ENCODE data around the gene RASGRF1. TPM values are rescaled to one million over a fixed set of nuclear protein-coding genes. Genes with fewer than 3 reads are reported as not detected.

RASGRF1 gene
- polyA plus RNA-seq, 1 donor from 2014 or later = 11.0 TPM

DNA sequence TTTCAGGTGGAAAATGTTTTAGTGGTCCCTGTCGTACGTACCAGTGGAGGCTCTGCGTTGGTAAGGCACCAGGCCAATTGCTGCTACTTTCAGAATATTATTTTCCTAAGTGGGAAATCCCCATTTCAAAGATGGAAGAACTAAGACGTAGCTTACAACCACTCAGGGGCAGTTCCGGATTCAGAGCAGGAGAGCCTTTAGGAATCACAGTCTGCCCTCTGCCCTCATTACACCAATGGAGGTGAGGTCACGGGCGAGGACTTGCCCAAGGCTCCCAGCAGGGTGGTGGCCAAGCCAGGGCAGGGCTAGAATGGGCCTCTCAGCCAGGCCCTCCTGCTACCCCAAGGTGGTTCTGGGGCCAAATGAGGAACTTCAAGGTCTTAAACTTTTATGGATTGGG lies 72.6 kb downstream of the RASGRF1 start:
- no peak overlapping the region for H3K27ac ChIP-seq (ENCODE audit: low read length)
- H3K36me3 ChIP-seq (ENCODE audit: insufficient read depth, low read length) = no peaks in the 10 kb centered on the region
- no peak overlapping the region for H3K4me3 ChIP-seq (ENCODE audit: low read length)
- no peaks in the 10 kb centered on the region for H3F3A ChIP-seq (ENCODE audit: insufficient read depth, low read length, poor library complexity, severe bottlenecking)
- H3K4me2 ChIP-seq (ENCODE audit: low read length) = no peak overlapping the region
- no peaks in the 10 kb centered on the region for H4K20me1 ChIP-seq (ENCODE audit: insufficient read depth)
- no peaks in the 10 kb centered on the region for H3K27me3 ChIP-seq (ENCODE audit: insufficient read depth, low read depth, low read length)
- H3K79me2 ChIP-seq (replicated peaks; ENCODE audit: insufficient read depth, low read length) = no peaks in the 10 kb centered on the region
- TF ChIP-seq TAF1 (IDR thresholded peaks at IDR 0.05; ENCODE audit: low read depth) = no peak
- TF ChIP-seq RAD21 (conservative IDR thresholded peaks at IDR 0.05) = no peak
- TF ChIP-seq, protein P1, sequence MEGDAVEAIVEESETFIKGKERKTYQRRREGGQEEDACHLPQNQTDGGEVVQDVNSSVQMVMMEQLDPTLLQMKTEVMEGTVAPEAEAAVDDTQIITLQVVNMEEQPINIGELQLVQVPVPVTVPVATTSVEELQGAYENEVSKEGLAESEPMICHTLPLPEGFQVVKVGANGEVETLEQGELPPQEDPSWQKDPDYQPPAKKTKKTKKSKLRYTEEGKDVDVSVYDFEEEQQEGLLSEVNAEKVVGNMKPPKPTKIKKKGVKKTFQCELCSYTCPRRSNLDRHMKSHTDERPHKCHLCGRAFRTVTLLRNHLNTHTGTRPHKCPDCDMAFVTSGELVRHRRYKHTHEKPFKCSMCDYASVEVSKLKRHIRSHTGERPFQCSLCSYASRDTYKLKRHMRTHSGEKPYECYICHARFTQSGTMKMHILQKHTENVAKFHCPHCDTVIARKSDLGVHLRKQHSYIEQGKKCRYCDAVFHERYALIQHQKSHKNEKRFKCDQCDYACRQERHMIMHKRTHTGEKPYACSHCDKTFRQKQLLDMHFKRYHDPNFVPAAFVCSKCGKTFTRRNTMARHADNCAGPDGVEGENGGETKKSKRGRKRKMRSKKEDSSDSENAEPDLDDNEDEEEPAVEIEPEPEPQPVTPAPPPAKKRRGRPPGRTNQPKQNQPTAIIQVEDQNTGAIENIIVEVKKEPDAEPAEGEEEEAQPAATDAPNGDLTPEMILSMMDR (IDR thresholded peaks at IDR 0.05; ENCODE audit: poor library complexity, severe bottlenecking) = no peak
- TF ChIP-seq MXI1 (conservative IDR thresholded peaks at IDR 0.05; ENCODE audit: poor library complexity, severe bottlenecking) = no peak
- TF ChIP-seq SMC3 (conservative IDR thresholded peaks at IDR 0.05; ENCODE audit: poor library complexity) = no peak
- TF ChIP-seq EZH2 (IDR thresholded peaks at IDR 0.05; ENCODE audit: borderline replicate concordance, insufficient read depth, low read length, poor library complexity, severe bottlenecking) = no peak
- H2AFZ ChIP-seq (ENCODE audit: low read depth, low read length) = no peak overlapping the region
- H3K9ac ChIP-seq (ENCODE audit: low read length) = no peak overlapping the region
- no peaks in the 10 kb centered on the region for H3K9me2 ChIP-seq (ENCODE audit: insufficient read depth, low read length)
- no peaks in the 10 kb centered on the region for H3K9me3 ChIP-seq (ENCODE audit: low read length)

DNA sequence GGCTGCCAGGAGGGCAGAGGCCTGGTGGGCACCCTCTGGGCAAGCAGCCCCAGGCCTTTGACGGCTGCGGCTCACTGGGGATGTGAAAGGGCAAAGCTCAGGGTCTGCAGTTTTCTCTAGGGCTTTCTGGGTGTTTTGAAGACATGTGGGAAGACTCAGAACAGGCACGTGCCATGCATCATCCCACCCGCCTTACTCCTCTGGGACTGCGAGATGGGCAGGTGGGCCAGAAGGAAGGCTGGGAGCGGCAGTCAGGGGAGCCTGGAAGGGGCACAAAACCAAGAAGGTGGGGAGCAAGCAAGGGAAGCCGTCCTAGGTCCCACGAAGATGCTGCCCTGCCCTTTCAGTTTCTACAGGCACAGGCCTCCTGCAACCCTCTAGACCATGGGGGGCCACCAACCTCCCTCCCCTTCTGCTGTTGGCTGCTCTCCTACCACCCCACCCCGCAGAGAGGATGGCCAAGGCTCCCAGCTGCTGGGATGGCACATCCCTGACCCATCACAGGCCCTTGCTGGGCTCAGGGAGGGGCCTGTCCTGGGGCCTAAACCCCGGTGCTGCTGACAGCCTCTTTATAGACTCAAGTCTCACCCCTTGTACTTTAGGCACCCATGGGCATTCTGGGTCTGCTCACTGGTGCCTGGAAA lies 73.9 kb downstream of the RASGRF1 start:
- H2AFZ ChIP-seq (ENCODE audit: low read depth, low read length) = no peak overlapping the region
- H3K9ac ChIP-seq (ENCODE audit: low read length) = no peak overlapping the region
- no peaks in the 10 kb centered on the region for H3K9me3 ChIP-seq (ENCODE audit: low read length)
- no peaks in the 10 kb centered on the region for H4K20me1 ChIP-seq (ENCODE audit: insufficient read depth)
- no peaks in the 10 kb centered on the region for H3K36me3 ChIP-seq (ENCODE audit: insufficient read depth, low read length)
- no peak overlapping the region for H3K4me2 ChIP-seq (ENCODE audit: low read length)
- H3K4me3 ChIP-seq (ENCODE audit: low read length) = no peak overlapping the region
- H3F3A ChIP-seq (ENCODE audit: insufficient read depth, low read length, poor library complexity, severe bottlenecking) = no peaks in the 10 kb centered on the region
- no peak overlapping the region for H3K27ac ChIP-seq (ENCODE audit: low read length)
- no peaks in the 10 kb centered on the region for H3K27me3 ChIP-seq (ENCODE audit: insufficient read depth, low read depth, low read length)
- H3K79me2 ChIP-seq (replicated peaks; ENCODE audit: insufficient read depth, low read length) = no peaks in the 10 kb centered on the region
- TF ChIP-seq SMC3 (conservative IDR thresholded peaks at IDR 0.05; ENCODE audit: poor library complexity) = no peak
- TF ChIP-seq MXI1 (conservative IDR thresholded peaks at IDR 0.05; ENCODE audit: poor library complexity, severe bottlenecking) = no peak
- TF ChIP-seq POLR2AphosphoS5 (IDR thresholded peaks at IDR 0.05) = no peak
- TF ChIP-seq EP300 (conservative IDR thresholded peaks at IDR 0.05; ENCODE audit: poor library complexity, severe bottlenecking) = no peak
- no peak for TF ChIP-seq TAF1 (IDR thresholded peaks at IDR 0.05; ENCODE audit: low read depth)
- H3K9me2 ChIP-seq (ENCODE audit: insufficient read depth, low read length) = no peaks in the 10 kb centered on the region

DNA sequence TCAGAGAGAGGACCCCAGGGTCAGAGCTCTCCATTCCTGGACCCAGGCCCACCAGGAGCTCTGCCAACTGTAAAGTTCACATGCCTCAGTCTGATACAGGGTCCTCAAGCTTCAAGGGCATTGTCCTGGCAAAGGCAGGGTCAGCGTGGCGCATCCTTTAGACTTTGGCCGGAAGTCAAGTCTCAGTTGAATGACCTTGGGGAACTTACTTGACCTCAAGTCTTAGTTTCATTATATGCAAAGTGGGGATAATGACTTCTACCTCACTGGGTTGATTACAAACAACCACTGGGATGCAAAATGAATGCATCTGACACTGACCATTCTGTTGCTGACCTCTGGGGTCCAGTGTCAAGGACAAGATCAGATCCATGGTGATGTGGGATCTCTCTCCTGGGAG lies 75.2 kb downstream of the RASGRF1 start:
- Histone ChIP-seq H3K9me2 (ENCODE audit: insufficient read depth, low read length) (no peaks in the 10 kb centered on the region), H3K27me3 (ENCODE audit: insufficient read depth, low read depth, low read length) (no peaks in the 10 kb centered on the region), H3K9me3 (ENCODE audit: low read length) (no peaks in the 10 kb centered on the region), H2AFZ (ENCODE audit: low read depth, low read length) (no peak overlapping the region), H3K36me3 (ENCODE audit: insufficient read depth, low read length) (no peaks in the 10 kb centered on the region), H3K9ac (ENCODE audit: low read length) (no peak overlapping the region), H3K79me2 (replicated peaks; ENCODE audit: insufficient read depth, low read length) (no peaks in the 10 kb centered on the region), H3K27ac (ENCODE audit: low read length) (no peak overlapping the region), H4K20me1 (ENCODE audit: insufficient read depth) (no peaks in the 10 kb centered on the region), H3K4me3 (ENCODE audit: low read length) (no peak overlapping the region), H3K4me2 (ENCODE audit: low read length) (no peak overlapping the region), H3F3A (ENCODE audit: insufficient read depth, low read length, poor library complexity, severe bottlenecking) (no peaks in the 10 kb centered on the region)
- no peak for TF ChIP-seq POLR2AphosphoS5 (IDR thresholded peaks at IDR 0.05)
- TF ChIP-seq TAF1 (IDR thresholded peaks at IDR 0.05; ENCODE audit: low read depth) = no peak
- TF ChIP-seq EZH2 (IDR thresholded peaks at IDR 0.05; ENCODE audit: borderline replicate concordance, insufficient read depth, low read length, poor library complexity, severe bottlenecking) = no peak
- TF ChIP-seq, protein P2, sequence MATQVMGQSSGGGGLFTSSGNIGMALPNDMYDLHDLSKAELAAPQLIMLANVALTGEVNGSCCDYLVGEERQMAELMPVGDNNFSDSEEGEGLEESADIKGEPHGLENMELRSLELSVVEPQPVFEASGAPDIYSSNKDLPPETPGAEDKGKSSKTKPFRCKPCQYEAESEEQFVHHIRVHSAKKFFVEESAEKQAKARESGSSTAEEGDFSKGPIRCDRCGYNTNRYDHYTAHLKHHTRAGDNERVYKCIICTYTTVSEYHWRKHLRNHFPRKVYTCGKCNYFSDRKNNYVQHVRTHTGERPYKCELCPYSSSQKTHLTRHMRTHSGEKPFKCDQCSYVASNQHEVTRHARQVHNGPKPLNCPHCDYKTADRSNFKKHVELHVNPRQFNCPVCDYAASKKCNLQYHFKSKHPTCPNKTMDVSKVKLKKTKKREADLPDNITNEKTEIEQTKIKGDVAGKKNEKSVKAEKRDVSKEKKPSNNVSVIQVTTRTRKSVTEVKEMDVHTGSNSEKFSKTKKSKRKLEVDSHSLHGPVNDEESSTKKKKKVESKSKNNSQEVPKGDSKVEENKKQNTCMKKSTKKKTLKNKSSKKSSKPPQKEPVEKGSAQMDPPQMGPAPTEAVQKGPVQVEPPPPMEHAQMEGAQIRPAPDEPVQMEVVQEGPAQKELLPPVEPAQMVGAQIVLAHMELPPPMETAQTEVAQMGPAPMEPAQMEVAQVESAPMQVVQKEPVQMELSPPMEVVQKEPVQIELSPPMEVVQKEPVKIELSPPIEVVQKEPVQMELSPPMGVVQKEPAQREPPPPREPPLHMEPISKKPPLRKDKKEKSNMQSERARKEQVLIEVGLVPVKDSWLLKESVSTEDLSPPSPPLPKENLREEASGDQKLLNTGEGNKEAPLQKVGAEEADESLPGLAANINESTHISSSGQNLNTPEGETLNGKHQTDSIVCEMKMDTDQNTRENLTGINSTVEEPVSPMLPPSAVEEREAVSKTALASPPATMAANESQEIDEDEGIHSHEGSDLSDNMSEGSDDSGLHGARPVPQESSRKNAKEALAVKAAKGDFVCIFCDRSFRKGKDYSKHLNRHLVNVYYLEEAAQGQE (IDR thresholded peaks at IDR 0.05; ENCODE audit: borderline replicate concordance) = no peak
- TF ChIP-seq EP300 (conservative IDR thresholded peaks at IDR 0.05; ENCODE audit: poor library complexity, severe bottlenecking) = no peak
- TF ChIP-seq SMC3 (conservative IDR thresholded peaks at IDR 0.05; ENCODE audit: poor library complexity) = no peak
- no peak for TF ChIP-seq MXI1 (conservative IDR thresholded peaks at IDR 0.05; ENCODE audit: poor library complexity, severe bottlenecking)
- TF ChIP-seq, protein P1 (IDR thresholded peaks at IDR 0.05; ENCODE audit: poor library complexity, severe bottlenecking) = no peak
- TF ChIP-seq RAD21 (conservative IDR thresholded peaks at IDR 0.05) = no peak

All from neural cell (in vitro differentiated cells).